ENCODE results near the gene MSL1.

- TF ChIP-seq CTCF (IDR thresholded peaks at IDR 0.05 in 2 of 3, conservative IDR thresholded peaks at IDR 0.05 in 1 of 3; ENCODE audit: insufficient read depth in 2 of 3, low read depth in 1 of 3, low read length in 3 of 3) (no peak), MXI1 (IDR thresholded peaks at IDR 0.05; ENCODE audit: low read depth, low read length) (no peak), ID3 (CRISPR knock-in tag; IDR thresholded peaks at IDR 0.05) (no peak), ID3 (tag; IDR thresholded peaks at IDR 0.05) (no peak), ZBTB49 (CRISPR knock-in tag; IDR thresholded peaks at IDR 0.05; ENCODE audit: borderline replicate concordance) (no peak), MAX (CRISPR knock-in tag; IDR thresholded peaks at IDR 0.05) (no peak), ZNF12 (CRISPR knock-in tag; IDR thresholded peaks at IDR 0.05) (no peak), NFE2L1 (tag; IDR thresholded peaks at IDR 0.05; ENCODE audit: borderline replicate concordance, low read depth) (no peak), SMARCA5 (IDR thresholded peaks at IDR 0.05) (no peak), ZBTB11 (CRISPR knock-in tag; IDR thresholded peaks at IDR 0.05) (no peak), ZBTB40 (IDR thresholded peaks at IDR 0.05) (no peak), ZBTB40 (CRISPR knock-in tag; IDR thresholded peaks at IDR 0.05) (no peak)
These were observed 21.4 kb upstream of the MSL1 start, which contains the start of gene NR1D1 for GRCh38 chr17:40100419-40100668.
